ENCODE measurements around the gene GRID1. TPM values are rescaled to one million over a fixed set of nuclear protein-coding genes. Genes with fewer than 3 reads are reported as not detected.

The GRID1 gene
- total RNA-seq, 1 donor from 2014 or later, result 0.22 TPM

GRCh38 chr10:85868627-85869499 lies 497.7 kb downstream of the GRID1 start:
- Mint-ChIP-seq H3K9me3 (ENCODE audit: low read depth) (no peaks in the 10 kb centered on the region), H3K4me1 (ENCODE audit: low read depth) (no peaks in the 10 kb centered on the region), H3K36me3 (ENCODE audit: insufficient read depth) (no peaks in the 10 kb centered on the region), H3K4me3 (ENCODE audit: low read depth) (no peak overlapping the region), H3K27me3 (peaks cover 2% of the 10 kb centered on the region), H3K27ac (no peak overlapping the region)
- no peak for TF ChIP-seq CTCF (IDR thresholded peaks at IDR 0.05; ENCODE audit: unreplicated experiment)
- no peak for DNase-seq (ENCODE audit: low spot score, unreplicated experiment)

- Mint-ChIP-seq H3K9me3 (ENCODE audit: low read depth) (no peaks in the 10 kb centered on the region), H3K4me3 (ENCODE audit: low read depth) (no peak overlapping the region), H3K27ac (no peak overlapping the region), H3K27me3 (no peaks in the 10 kb centered on the region), H3K36me3 (ENCODE audit: insufficient read depth) (no peaks in the 10 kb centered on the region), H3K4me1 (ENCODE audit: low read depth) (peaks cover 6% of the 10 kb centered on the region)
- no peak for TF ChIP-seq CTCF (IDR thresholded peaks at IDR 0.05; ENCODE audit: unreplicated experiment)
- DNase-seq (ENCODE audit: low spot score, unreplicated experiment), result no peak
Measured at GRCh38 chr10:85864868-85865526, 501.6 kb downstream of the GRID1 start.

GRCh38 chr10:85864173-85864549 lies 502.4 kb downstream of the GRID1 start:
- peaks cover 6% of the 10 kb centered on the region for H3K4me1 Mint-ChIP-seq (ENCODE audit: low read depth)
- H3K27ac Mint-ChIP-seq, result no peak overlapping the region
- no peaks in the 10 kb centered on the region for H3K27me3 Mint-ChIP-seq
- H3K4me3 Mint-ChIP-seq (ENCODE audit: low read depth), result no peak overlapping the region
- no peak for DNase-seq (ENCODE audit: low spot score, unreplicated experiment)
- no peaks in the 10 kb centered on the region for H3K9me3 Mint-ChIP-seq (ENCODE audit: low read depth)
- H3K36me3 Mint-ChIP-seq (ENCODE audit: insufficient read depth), result no peaks in the 10 kb centered on the region
- no peak for TF ChIP-seq CTCF (IDR thresholded peaks at IDR 0.05; ENCODE audit: unreplicated experiment)

DNA sequence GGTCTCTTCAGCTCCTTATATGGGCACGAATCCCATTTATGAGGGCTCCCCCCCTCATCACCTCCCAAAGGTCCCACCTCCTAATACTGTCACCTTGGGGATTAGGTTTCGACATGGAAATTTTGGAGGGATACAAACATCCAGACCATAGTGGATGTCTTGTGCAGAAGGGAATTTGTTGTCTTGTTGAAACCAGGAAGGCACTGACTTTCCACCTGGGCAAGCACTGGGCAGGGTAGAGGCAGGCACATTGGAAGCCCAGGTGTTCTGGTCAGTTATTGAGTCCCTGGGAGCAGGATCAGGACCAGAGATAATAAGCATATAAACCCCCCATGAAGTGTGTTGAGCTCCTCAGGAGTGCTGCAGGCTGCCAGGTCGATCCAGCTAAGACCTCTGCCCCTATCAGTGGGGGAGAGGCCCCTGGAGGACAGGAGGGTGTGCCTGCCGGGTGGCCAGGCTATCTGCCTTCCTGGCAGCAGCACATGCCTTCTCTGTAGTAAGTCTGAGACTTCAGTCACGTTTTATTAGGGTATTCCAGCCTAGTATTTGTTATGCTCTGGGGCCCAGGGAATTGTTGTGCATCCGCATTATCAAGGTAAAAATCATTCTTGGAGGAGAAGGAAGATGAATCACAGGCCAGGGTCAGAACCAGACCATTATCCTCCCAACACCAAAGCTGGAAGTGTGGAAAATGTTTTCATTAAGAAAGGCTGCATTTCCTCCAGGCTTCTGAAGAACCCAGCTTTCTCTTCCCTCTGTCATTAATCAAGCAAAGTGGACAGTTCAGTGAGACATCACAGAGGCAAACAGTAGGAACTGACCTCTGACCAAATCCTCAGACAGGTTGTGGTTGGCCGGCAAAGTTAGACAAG lies 503.1 kb downstream of the GRID1 start:
- peaks cover 6% of the 10 kb centered on the region for H3K4me1 Mint-ChIP-seq (ENCODE audit: low read depth)
- H3K27ac Mint-ChIP-seq, result no peak overlapping the region
- no peak overlapping the region for H3K4me3 Mint-ChIP-seq (ENCODE audit: low read depth)
- H3K27me3 Mint-ChIP-seq, result no peaks in the 10 kb centered on the region
- H3K36me3 Mint-ChIP-seq (ENCODE audit: insufficient read depth), result no peaks in the 10 kb centered on the region
- no peak for TF ChIP-seq CTCF (IDR thresholded peaks at IDR 0.05; ENCODE audit: unreplicated experiment)
- DNase-seq (ENCODE audit: low spot score, unreplicated experiment), result no peak
- no peaks in the 10 kb centered on the region for H3K9me3 Mint-ChIP-seq (ENCODE audit: low read depth)

DNA sequence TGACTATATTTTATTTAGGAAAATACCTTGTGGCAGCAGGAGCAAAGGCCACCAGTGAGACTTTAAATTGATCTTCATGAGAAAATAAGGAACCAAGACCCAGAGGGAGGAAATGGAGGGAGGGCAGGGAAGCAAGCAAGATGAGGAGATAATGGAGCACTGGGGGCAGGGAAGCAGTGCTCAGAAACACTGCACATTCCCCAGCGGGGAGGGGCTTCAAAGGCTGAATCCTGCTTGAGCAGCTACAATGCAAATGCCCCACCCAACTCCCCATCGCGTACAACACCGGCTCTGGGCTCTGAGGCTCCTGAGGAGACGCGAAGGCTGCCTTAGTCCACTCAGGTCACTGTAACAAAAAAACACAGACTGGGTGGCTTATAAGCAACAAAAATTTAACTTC lies 503.8 kb downstream of the GRID1 start:
- TF ChIP-seq CTCF (IDR thresholded peaks at IDR 0.05; ENCODE audit: unreplicated experiment), result no peak
- peaks cover 6% of the 10 kb centered on the region for H3K4me1 Mint-ChIP-seq (ENCODE audit: low read depth)
- H3K4me3 Mint-ChIP-seq (ENCODE audit: low read depth), result no peak overlapping the region
- H3K36me3 Mint-ChIP-seq (ENCODE audit: insufficient read depth), result no peaks in the 10 kb centered on the region
- no peaks in the 10 kb centered on the region for H3K9me3 Mint-ChIP-seq (ENCODE audit: low read depth)
- H3K27me3 Mint-ChIP-seq, result no peaks in the 10 kb centered on the region
- H3K27ac Mint-ChIP-seq, result no peak overlapping the region
- DNase-seq (ENCODE audit: low spot score, unreplicated experiment), result no peak

Data from progenitor cell of endocrine pancreas (in vitro differentiated cells).